Endothelial cell of umbilical vein (primary cell): Measurements from ENCODE around the gene EFHD2. TPM values are rescaled to one million over a fixed set of nuclear protein-coding genes. Genes with fewer than 3 reads are reported as not detected.

Experiments
- BruUV-seq: library from RNA; stranded (reverse); fragments of 400-500 nt; replicated peaks from 2 replicates; lab custom pipeline; 2021; lab: Mats Ljungman, UMichigan
- CTCF ChIA-PET: fragments of 300-600, 350-600 bp; sonication (Branson Sonifier 250); formaldehyde crosslinking; loops from one replicate; lab custom pipeline; 2021; ENCODE audit warnings: antibody characterized with exemption, inconsistent platforms; lab: Charles Lee
- POLR2A ChIA-PET: fragments of 300-600, 350-600 bp; sonication (Branson Sonifier 250); formaldehyde crosslinking; loops from one replicate; lab custom pipeline; 2021; ENCODE audit warnings: antibody characterized with exemption, inconsistent platforms; lab: Charles Lee
- DNase-seq: peaks from one replicate; pipeline ENCODE4 v3.0.0-alpha.2; 2011; ENCODE audit warnings: low read depth, low spot score
- FAIRE-seq: peaks from 2 replicates; lab custom pipeline; 2011; peaks lifted over from hg19 to GRCh38; lab: Jason Lieb, UNC
- H2AFZ ChIP-seq: 2 replicates; pipeline ENCODE4 v1.6.0; 2012; ENCODE audit warnings: low read depth, low read length, control low read depth, inconsistent platforms
- H3K27ac ChIP-seq: 2 replicates; pipeline ENCODE4 v1.5.1; 2011; ENCODE audit warnings: low read depth, mild to moderate bottlenecking, control low read depth, low read length, moderate library complexity; ENCODE audit not compliant: insufficient read depth
- H3K27me3 ChIP-seq, 2 experiments: 2 replicates each; pipeline versions ENCODE4 v1.6.0 to v1.6.1; 2011; ENCODE audit warnings: low read length in 2 of 2, mixed read lengths in 1 of 2; ENCODE audit not compliant: control insufficient read depth in 2 of 2, insufficient read depth in 2 of 2
- H3K36me3 ChIP-seq, 2 experiments: 2 replicates in 1 of 2; 3 replicates in 1 of 2; pipeline ENCODE4 v1.5.1; 2011; ENCODE audit warnings: low read length in 2 of 2, mild to moderate bottlenecking in 1 of 2, moderate library complexity in 1 of 2; ENCODE audit not compliant: control insufficient read depth in 2 of 2, insufficient read depth in 2 of 2; ENCODE audit errors: extremely low read depth in 1 of 2
- H3K4me1 ChIP-seq: 3 replicates; pipeline ENCODE4 v1.5.1; 2011; ENCODE audit warnings: mild to moderate bottlenecking, low read length; ENCODE audit not compliant: control insufficient read depth, insufficient read depth; ENCODE audit errors: extremely low read depth
- H3K4me2 ChIP-seq: 2 replicates; pipeline ENCODE4 v1.6.1; 2011; ENCODE audit warnings: low read length, control low read depth, mixed read lengths; ENCODE audit not compliant: insufficient read depth
- H3K4me3 ChIP-seq, 3 experiments: fragments of 200-600 bp in 1 of 3; sonication (generic), shearing (Covaris generic) in 1 of 3; replicated peaks in 1 of 3; 2 replicates each; pipeline ENCODE4 v1.5.1; 2011 to 2016; ENCODE audit warnings: control low read depth in 3 of 3, low read length in 3 of 3, mild to moderate bottlenecking in 2 of 3, inconsistent platforms in 1 of 3, low read depth in 1 of 3, moderate library complexity in 1 of 3; ENCODE audit not compliant: insufficient read depth in 1 of 3
- H3K79me2 ChIP-seq: 2 replicates; pipeline ENCODE4 v1.6.0; 2012; ENCODE audit warnings: low read length, inconsistent platforms; ENCODE audit not compliant: control insufficient read depth, insufficient read depth
- H3K9ac ChIP-seq: replicated peaks from 2 replicates; pipeline ENCODE3; 2011; ENCODE audit warnings: low read length, control low read depth; ENCODE audit not compliant: insufficient read depth; ENCODE audit errors: extremely low read depth
- H3K9me1 ChIP-seq: replicated peaks from 3 replicates; pipeline ENCODE4 v1.6.0; 2011; ENCODE audit warnings: mild to moderate bottlenecking, low read length; ENCODE audit not compliant: control insufficient read depth, insufficient read depth; ENCODE audit errors: extremely low read depth
- H3K9me3 ChIP-seq: replicated peaks from 2 replicates; pipeline ENCODE4 v1.5.1; 2012; ENCODE audit warnings: low read length, inconsistent platforms; ENCODE audit not compliant: control insufficient read depth, insufficient read depth
- H4K20me1 ChIP-seq: replicated peaks from 2 replicates; pipeline ENCODE3; 2011; ENCODE audit warnings: mild to moderate bottlenecking, low read length; ENCODE audit not compliant: control insufficient read depth, insufficient read depth; ENCODE audit errors: extremely low read depth
- EZH2 ChIP-seq: IDR thresholded peaks from 2 replicates; pipeline ENCODE4 v1.6.1; 2012; ENCODE audit warnings: borderline replicate concordance, low read depth, mild to moderate bottlenecking, moderate library complexity, low read length, inconsistent platforms; ENCODE audit not compliant: severe bottlenecking
- FOS ChIP-seq: IDR thresholded peaks from 2 replicates; pipeline ENCODE4 v1.6.1; 2011; ENCODE audit warnings: mild to moderate bottlenecking, low read length, moderate library complexity, borderline replicate concordance; ENCODE audit not compliant: insufficient read depth
- GATA2 ChIP-seq: IDR thresholded peaks from 2 replicates; pipeline ENCODE4 v1.7.0; 2011; ENCODE audit warnings: low read depth, mild to moderate bottlenecking, moderate library complexity, mixed read lengths, low read length; ENCODE audit not compliant: insufficient read length, insufficient read depth
- JUN ChIP-seq: IDR thresholded peaks from 2 replicates; pipeline ENCODE4 v1.6.1; 2011; ENCODE audit warnings: borderline replicate concordance, low read depth; ENCODE audit not compliant: insufficient read length, insufficient read depth
- MYC ChIP-seq: IDR thresholded peaks from one replicate; pipeline ENCODE4 v1.6.1; 2011; ENCODE audit warnings: mild to moderate bottlenecking, low read depth, low read length
- POLR2A ChIP-seq: IDR thresholded peaks from 2 replicates; pipeline ENCODE4 v1.6.1; 2012; ENCODE audit warnings: low read depth, mild to moderate bottlenecking, control low read depth, low read length
- POLR2AphosphoS5 ChIP-seq: IDR thresholded peaks from 2 replicates; pipeline ENCODE4 v1.6.1; 2012; ENCODE audit warnings: low read depth, mild to moderate bottlenecking, control low read depth, low read length, moderate library complexity; ENCODE audit not compliant: insufficient read depth
- dilution Hi-C: fragments of 300-500 bp; cut with MboI; formaldehyde crosslinking; loops from one replicate; pipeline ENCODE4 v1.15.0; 2019; ENCODE audit warnings: low sequenced_read_pairs; ENCODE audit not compliant: extremely low pct_ligation_motif_present
- intact Hi-C: fragments of 100-400 bp; cut with micrococcal nuclease; formaldehyde crosslinking; loops from one replicate; pipeline ENCODE4 v1.10.0; 2022
- polyA plus RNA-seq, 4 experiments: library from polyadenylated mRNA; depleted of rRNA in 3 of 4; stranded (reverse) in 3 of 4; unstranded in 1 of 4; fragments of >200 nt; gene quantifications; 2 replicates each; pipeline versions ENCODE4 v1.2.1 to v1.2.3, GENCODE V29; 2011 to 2012; ENCODE audit warnings: missing spikeins in 1 of 4
- total RNA-seq: library from RNA; stranded (reverse); gene quantifications from 2 replicates; pipeline ENCODE4 v1.2.3, GENCODE V29; 2021
- TF ChIP-seq, protein P1 (sequence below): IDR thresholded peaks from 2 replicates; pipeline ENCODE4 v1.6.1; 2011; ENCODE audit not compliant: insufficient read depth, insufficient read length
- TF ChIP-seq, protein P2 (sequence below), 2 donors: IDR thresholded peaks; 1 replicate in 1 of 2; 2 replicates in 1 of 2; pipeline ENCODE4 v1.5.1; 2011; ENCODE audit warnings: low read length in 2 of 2, mild to moderate bottlenecking in 2 of 2, moderate library complexity in 2 of 2, control low read depth in 1 of 2, inconsistent platforms in 1 of 2, low read depth in 1 of 2; ENCODE audit not compliant: insufficient read depth in 1 of 2; ENCODE audit errors: extremely low read depth in 1 of 2

Gene EFHD2
- total and polyA plus RNA-seq, 2 donors (not counting 3 experiments of a cell fraction or from before 2014, with no cell fraction given): 50.2 to 73.5 TPM

DNA sequence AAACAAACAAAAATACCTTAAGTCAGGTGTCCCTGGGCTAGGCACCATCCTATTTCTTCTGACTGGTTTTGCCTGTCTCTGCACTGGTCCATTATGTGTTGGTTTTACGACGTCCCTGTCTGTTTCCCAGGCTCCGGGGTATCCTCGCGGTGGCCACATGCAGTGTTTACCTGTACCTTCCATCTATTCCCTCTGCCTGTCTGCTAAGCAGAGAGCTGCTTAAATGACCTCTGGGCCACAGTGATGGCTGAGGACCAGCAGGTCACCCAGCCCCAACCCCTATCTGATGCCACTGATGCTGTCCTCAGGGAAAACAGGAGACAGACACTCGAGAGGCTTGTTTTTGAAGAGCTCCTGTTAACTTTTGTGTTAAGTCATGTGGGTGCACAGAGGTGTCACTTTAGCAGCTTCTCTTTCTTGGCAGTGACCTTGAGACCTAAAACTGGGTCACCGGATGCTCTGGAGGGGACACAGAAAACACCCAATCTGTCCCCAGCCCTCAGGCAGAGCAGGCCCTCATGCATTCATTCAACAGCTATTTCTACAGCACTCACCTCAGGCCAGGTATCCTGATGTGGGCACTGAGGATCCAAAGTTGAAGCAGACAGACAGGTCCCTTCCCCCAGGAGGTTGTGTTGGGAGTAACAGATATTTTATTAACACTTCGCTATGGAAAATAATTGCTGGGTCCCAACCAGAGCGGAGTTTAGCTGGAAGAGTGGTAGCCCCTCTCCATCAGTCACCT lies 4.4 kb upstream of the EFHD2 start:
- H3K9me1 ChIP-seq: no peaks in the 10 kb centered on the region
- H3K4me1 ChIP-seq: peaks cover 6% of the 10 kb centered on the region
- ChIA-PET CTCF (interaction anchor here (1.1 to 1.5 kb wide), 3 partner anchors 28 to 277 kb away, joined by 3 read pairs; no protein-coding TSS in a partner anchor), POLR2A (no interaction called here)
- TF ChIP-seq, protein P1, sequence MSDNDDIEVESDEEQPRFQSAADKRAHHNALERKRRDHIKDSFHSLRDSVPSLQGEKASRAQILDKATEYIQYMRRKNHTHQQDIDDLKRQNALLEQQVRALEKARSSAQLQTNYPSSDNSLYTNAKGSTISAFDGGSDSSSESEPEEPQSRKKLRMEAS: no peak
- TF ChIP-seq, protein P2, sequence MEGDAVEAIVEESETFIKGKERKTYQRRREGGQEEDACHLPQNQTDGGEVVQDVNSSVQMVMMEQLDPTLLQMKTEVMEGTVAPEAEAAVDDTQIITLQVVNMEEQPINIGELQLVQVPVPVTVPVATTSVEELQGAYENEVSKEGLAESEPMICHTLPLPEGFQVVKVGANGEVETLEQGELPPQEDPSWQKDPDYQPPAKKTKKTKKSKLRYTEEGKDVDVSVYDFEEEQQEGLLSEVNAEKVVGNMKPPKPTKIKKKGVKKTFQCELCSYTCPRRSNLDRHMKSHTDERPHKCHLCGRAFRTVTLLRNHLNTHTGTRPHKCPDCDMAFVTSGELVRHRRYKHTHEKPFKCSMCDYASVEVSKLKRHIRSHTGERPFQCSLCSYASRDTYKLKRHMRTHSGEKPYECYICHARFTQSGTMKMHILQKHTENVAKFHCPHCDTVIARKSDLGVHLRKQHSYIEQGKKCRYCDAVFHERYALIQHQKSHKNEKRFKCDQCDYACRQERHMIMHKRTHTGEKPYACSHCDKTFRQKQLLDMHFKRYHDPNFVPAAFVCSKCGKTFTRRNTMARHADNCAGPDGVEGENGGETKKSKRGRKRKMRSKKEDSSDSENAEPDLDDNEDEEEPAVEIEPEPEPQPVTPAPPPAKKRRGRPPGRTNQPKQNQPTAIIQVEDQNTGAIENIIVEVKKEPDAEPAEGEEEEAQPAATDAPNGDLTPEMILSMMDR (IDR thresholded peaks at IDR 0.05; ENCODE audit: extremely low read depth in 1 of 2, insufficient read depth in 1 of 2, low read depth in 1 of 2, low read length in 2 of 2): no peak
- TF ChIP-seq POLR2AphosphoS5 (no peak), MYC (no peak), EZH2 (no peak), FOS (no peak), GATA2 (no peak), JUN (no peak), POLR2A (no peak)
- no peaks in the 10 kb centered on the region for H3K9me3 ChIP-seq
- intact Hi-C loops (no loop called here), dilution Hi-C loops (no loop called here)
- no TSS peak for BruUV-seq
- H3K4me3 ChIP-seq: no peak overlapping the region
- FAIRE-seq: no peak
- no peak for DNase-seq
- peaks cover 4% of the 10 kb centered on the region for H3K79me2 ChIP-seq
- H4K20me1 ChIP-seq: no peaks in the 10 kb centered on the region
- H3K4me2 ChIP-seq: no peak overlapping the region
- no peaks in the 10 kb centered on the region for H3K27me3 ChIP-seq
- H2AFZ ChIP-seq: no peak overlapping the region
- H3K36me3 ChIP-seq: no peaks in the 10 kb centered on the region
- no peak overlapping the region for H3K9ac ChIP-seq
- no peak overlapping the region for H3K27ac ChIP-seq
